ENCODE measurements around the gene HBP1. TPM values are rescaled to one million over a fixed set of nuclear protein-coding genes. Genes with fewer than 3 reads are reported as not detected.

The HBP1 gene
- total and polyA plus RNA-seq, 2 of the 4 experiments (the other 2 are of a cell fraction): 27.1 to 69.9 TPM

DNA sequence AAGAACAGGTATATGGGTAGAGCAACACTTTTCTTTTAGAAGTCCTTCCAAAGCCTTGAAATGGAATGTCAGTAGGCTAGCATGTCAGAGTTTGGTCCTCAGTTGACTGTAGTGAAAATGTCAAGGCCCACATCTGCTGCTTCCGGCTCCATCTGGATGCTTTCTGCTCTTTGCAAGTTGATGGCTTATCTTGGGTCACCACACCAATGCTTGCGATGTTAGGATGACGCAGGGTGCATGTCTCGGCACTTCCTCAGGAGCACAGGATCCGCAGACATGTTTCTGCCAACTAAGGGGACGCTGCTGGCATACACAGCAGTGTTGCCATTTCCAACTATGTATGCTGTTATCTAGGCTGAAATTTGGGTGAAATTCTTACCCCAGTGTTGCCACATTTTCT, 14.0 kb upstream of the HBP1 start:
- dilution Hi-C loops (cut with HindIII; ENCODE audit: low sequenced_read_pairs, unreplicated experiment) (loop anchor here (10.0 kb wide), 1 partner anchor 210 kb away; no protein-coding TSS in a partner anchor), in situ Hi-C loops (cut with MboI; ENCODE audit: low sequenced_read_pairs) (loop anchor here (10.0 kb wide), 1 partner anchor 490 kb away; the partner anchor contains the start of gene CCDC71L), intact Hi-C loops (cut with micrococcal nuclease) (loop anchor here (5.0 kb wide), 1 partner anchor 978 kb away; no protein-coding TSS in a partner anchor)
- no peak overlapping the region for H2BK15ac ChIP-seq (ENCODE audit: low read depth, low read length)
- H2BK120ac ChIP-seq (ENCODE audit: low read depth, low read length): no peak overlapping the region
- H3K4me2 ChIP-seq (ENCODE audit: low read depth, low read length): no peak overlapping the region
- H4K8ac ChIP-seq (ENCODE audit: low read depth in 2 of 2, low read length in 2 of 2): no peak overlapping the region
- BruUV-seq (replicated peaks): no TSS peak
- no peak overlapping the region for H3K27ac ChIP-seq (ENCODE audit: insufficient read depth, low read length)
- H3K4me3 ChIP-seq (ENCODE audit: insufficient read depth, low read depth, low read length): no peak overlapping the region
- H4K91ac ChIP-seq (ENCODE audit: insufficient read depth, low read depth, low read length): no peak overlapping the region
- POLR2A ChIA-PET (ENCODE audit: unreplicated experiment): no interaction called here
- CTCF ChIA-PET: no interaction called here
- H3K4me1 ChIP-seq (ENCODE audit: control insufficient read depth, insufficient read depth, low read length): peaks cover 4% of the 10 kb centered on the region
- H2AK5ac ChIP-seq (ENCODE audit: low read depth, low read length): no peak overlapping the region
- peaks cover 5% of the 10 kb centered on the region for H3K9me1 ChIP-seq (ENCODE audit: insufficient read depth, low read length)
- no peak overlapping the region for H3K18ac ChIP-seq (ENCODE audit: low read depth, low read length)
- WGBS, 2 experiments (ENCODE audit: extremely low coverage in 2 of 2, insufficient read length in 1 of 2): 100% methylated on average over 3 of the region's 6 CpGs; no CpG with 5 or more reads in 1 of the 2 experiments
- no peaks in the 10 kb centered on the region for H3K79me1 ChIP-seq (ENCODE audit: low read depth in 1 of 2, low read length in 2 of 2)
- no peak overlapping the region for H4K5ac ChIP-seq (ENCODE audit: low read depth, low read length)
- H2BK5ac ChIP-seq (ENCODE audit: low read depth, low read length, poor library complexity, severe bottlenecking): no peak overlapping the region
- no peaks in the 10 kb centered on the region for H3K27me3 ChIP-seq (ENCODE audit: control insufficient read depth, insufficient read depth, low read length)
- ATAC-seq (ENCODE audit: low read depth) (no peak), DNase-seq (no peak)
- H3K36me3 ChIP-seq (ENCODE audit: control insufficient read depth, insufficient read depth, low read length): no peaks in the 10 kb centered on the region
- H2AFZ ChIP-seq (replicated peaks; ENCODE audit: low read length, poor library complexity): no peak overlapping the region
- no peak overlapping the region for H3K14ac ChIP-seq (replicated peaks; ENCODE audit: low read depth, low read length)
- H4K20me1 ChIP-seq (ENCODE audit: insufficient read depth, low read length): no peaks in the 10 kb centered on the region
- no peak overlapping the region for H2BK20ac ChIP-seq (ENCODE audit: low read depth, low read length)
- H3K4ac ChIP-seq (ENCODE audit: low read depth, low read length): no peak overlapping the region
- H3K9me3 ChIP-seq (ENCODE audit: control insufficient read depth, insufficient read depth, low read length): no peaks in the 10 kb centered on the region
- H3K56ac ChIP-seq (ENCODE audit: extremely low read depth, insufficient read depth, low read length): no peak overlapping the region
- TF ChIP-seq CHD1 (IDR thresholded peaks at IDR 0.05; ENCODE audit: low read depth, low read length) (no peak), MXI1 (IDR thresholded peaks at IDR 0.05; ENCODE audit: borderline replicate concordance, low read depth, low read length) (no peak), USF2 (IDR thresholded peaks at IDR 0.05; ENCODE audit: low read depth, low read length) (no peak), MAFK (IDR thresholded peaks at IDR 0.05; ENCODE audit: low read depth, low read length) (no peak), CTCF (conservative IDR thresholded peaks at IDR 0.05; ENCODE audit: low read depth, low read length) (no peak), POLR2A (IDR thresholded peaks at IDR 0.05; ENCODE audit: low read depth, low read length) (no peak), ELK1 (IDR thresholded peaks at IDR 0.05; ENCODE audit: borderline replicate concordance, low read depth, low read length) (no peak), MAZ (IDR thresholded peaks at IDR 0.05; ENCODE audit: borderline replicate concordance, low read depth, low read length) (no peak), SMC3 (IDR thresholded peaks at IDR 0.05; ENCODE audit: low read depth, low read length) (no peak), RAD21 (IDR thresholded peaks at IDR 0.05; ENCODE audit: low read length) (no peak), CEBPB (IDR thresholded peaks at IDR 0.05; ENCODE audit: low read depth, low read length) (no peak), BHLHE40 (IDR thresholded peaks at IDR 0.05; ENCODE audit: low read depth, low read length) (no peak), FOS (IDR thresholded peaks at IDR 0.05; ENCODE audit: low read depth, low read length) (no peak), RFX5 (IDR thresholded peaks at IDR 0.05; ENCODE audit: low read depth, low read length) (no peak), RCOR1 (IDR thresholded peaks at IDR 0.05; ENCODE audit: insufficient replicate concordance, low read length) (no peak)
- peak overlapping the region; percentile 81 for H2AK9ac ChIP-seq (replicated peaks; ENCODE audit: low read depth, low read length, poor library complexity)
- no peak overlapping the region for H3K23ac ChIP-seq (ENCODE audit: low read depth, low read length)
- H3K9ac ChIP-seq (ENCODE audit: low read depth, low read length): no peak overlapping the region

Measured in IMR-90 (cell line).